ENCODE measurements around the gene MEGF6.

The MEGF6 gene

GRCh38 chr1:3548156-3548893, 63.0 kb downstream of the MEGF6 start:
- no peak overlapping the region for H3K4me3 ChIP-seq (ENCODE audit: low read depth, low read length)
- no peak overlapping the region for H3K9ac ChIP-seq
- H3K4me1 ChIP-seq, result no peaks in the 10 kb centered on the region
- H3K9me3 ChIP-seq (ENCODE audit: control insufficient read depth, low read length), result no peaks in the 10 kb centered on the region
- H3K27me3 ChIP-seq (ENCODE audit: control insufficient read depth, insufficient read depth, low read length), result no peaks in the 10 kb centered on the region
- H3K79me2 ChIP-seq, result no peaks in the 10 kb centered on the region
- H3K4me2 ChIP-seq (ENCODE audit: low read length), result no peak overlapping the region
- no peak for TF ChIP-seq CTCF (IDR thresholded peaks at IDR 0.05)
- H2AFZ ChIP-seq, result no peak overlapping the region
- no peak overlapping the region for H3K27ac ChIP-seq
- H3K36me3 ChIP-seq (ENCODE audit: control insufficient read depth, insufficient read depth, low read length), result no peaks in the 10 kb centered on the region

DNA sequence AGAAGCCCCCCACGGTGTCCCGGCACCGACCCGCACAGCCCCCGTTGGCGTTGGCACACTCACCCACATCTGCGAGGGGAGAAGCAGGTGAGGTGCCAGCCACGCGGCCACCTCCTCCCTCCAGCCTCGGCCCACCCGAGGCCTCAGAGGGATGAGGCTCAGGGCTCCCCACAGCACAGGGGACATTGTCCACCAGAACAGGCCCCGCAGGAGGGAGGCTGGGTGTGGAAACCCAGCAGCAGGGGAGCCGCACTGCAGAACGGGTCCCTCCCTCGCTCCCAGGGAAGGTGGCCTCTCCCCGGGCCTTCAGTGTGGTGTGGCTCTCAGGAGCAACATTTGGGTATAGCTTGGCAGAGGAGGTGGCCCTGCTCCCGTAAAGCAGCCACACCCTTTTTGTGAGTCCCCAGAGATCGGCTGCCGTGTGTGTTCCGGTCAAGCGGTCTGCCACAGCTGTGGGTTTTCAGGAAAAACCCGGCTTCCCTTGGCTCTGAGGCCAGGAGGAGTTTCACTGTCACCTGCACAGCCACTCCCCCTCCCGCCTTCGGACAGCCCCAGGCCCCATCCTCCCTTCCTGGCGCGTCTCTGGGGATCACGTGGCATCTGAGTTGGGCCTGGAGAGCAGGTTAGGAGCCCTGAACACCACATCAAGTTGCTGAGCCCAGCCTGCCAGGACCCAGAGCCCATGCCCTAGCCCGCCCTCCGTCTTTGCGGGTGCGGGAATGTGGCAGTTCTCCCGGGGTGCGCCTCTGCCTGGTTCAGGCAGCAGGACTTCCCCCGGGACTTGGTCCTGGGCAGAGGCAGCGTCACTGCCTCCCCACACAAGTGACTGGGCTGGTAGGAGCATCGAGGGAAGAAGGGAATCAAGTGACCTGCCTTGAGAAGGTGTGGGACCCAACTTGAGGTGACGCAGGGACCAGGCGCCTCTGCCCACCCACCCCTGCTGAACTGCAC, 64.0 kb downstream of the MEGF6 start:
- H2AFZ ChIP-seq, result no peak overlapping the region
- H3K4me2 ChIP-seq (ENCODE audit: low read length), result no peak overlapping the region
- H3K4me3 ChIP-seq (ENCODE audit: low read depth, low read length), result no peak overlapping the region
- no peak overlapping the region for H3K9ac ChIP-seq
- TF ChIP-seq CTCF (IDR thresholded peaks at IDR 0.05), result no peak
- H3K27ac ChIP-seq, result no peak overlapping the region
- no peaks in the 10 kb centered on the region for H3K4me1 ChIP-seq
- H3K27me3 ChIP-seq (ENCODE audit: control insufficient read depth, insufficient read depth, low read length), result no peaks in the 10 kb centered on the region
- no peaks in the 10 kb centered on the region for H3K9me3 ChIP-seq (ENCODE audit: control insufficient read depth, low read length)
- no peaks in the 10 kb centered on the region for H3K36me3 ChIP-seq (ENCODE audit: control insufficient read depth, insufficient read depth, low read length)
- no peaks in the 10 kb centered on the region for H3K79me2 ChIP-seq

DNA sequence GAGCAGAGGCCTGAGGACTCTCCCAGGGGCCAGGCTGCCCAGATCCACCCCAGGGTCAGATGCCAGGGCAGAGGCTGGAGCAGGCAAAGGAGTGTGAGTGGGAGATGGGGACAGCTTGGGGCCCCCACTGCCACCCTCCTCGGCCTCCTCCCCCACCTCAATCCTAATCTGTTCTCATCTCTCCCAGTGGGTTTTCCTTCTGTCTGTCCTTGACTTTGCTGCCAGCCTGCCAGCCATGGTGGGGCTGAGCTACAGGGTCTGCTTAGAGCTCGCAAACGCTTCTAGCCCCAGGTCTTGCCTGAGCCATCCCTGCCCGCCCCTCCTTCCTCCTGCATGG, 65.3 kb downstream of the MEGF6 start:
- Histone ChIP-seq H3K9me3 (ENCODE audit: control insufficient read depth, low read length) (no peaks in the 10 kb centered on the region), H3K27ac (no peak overlapping the region), H3K36me3 (ENCODE audit: control insufficient read depth, insufficient read depth, low read length) (no peaks in the 10 kb centered on the region), H3K4me2 (ENCODE audit: low read length) (no peak overlapping the region), H2AFZ (no peak overlapping the region), H3K9ac (no peak overlapping the region), H3K79me2 (no peaks in the 10 kb centered on the region), H3K27me3 (ENCODE audit: control insufficient read depth, insufficient read depth, low read length) (no peaks in the 10 kb centered on the region), H3K4me1 (no peaks in the 10 kb centered on the region), H3K4me3 (ENCODE audit: low read depth, low read length) (no peak overlapping the region)
- no peak for TF ChIP-seq CTCF (IDR thresholded peaks at IDR 0.05)

GRCh38 chr1:3545363-3546047, 65.8 kb downstream of the MEGF6 start:
- H3K79me2 ChIP-seq, result no peaks in the 10 kb centered on the region
- no peak overlapping the region for H3K4me2 ChIP-seq (ENCODE audit: low read length)
- no peaks in the 10 kb centered on the region for H3K4me1 ChIP-seq
- no peaks in the 10 kb centered on the region for H3K9me3 ChIP-seq (ENCODE audit: control insufficient read depth, low read length)
- TF ChIP-seq CTCF (IDR thresholded peaks at IDR 0.05), result no peak
- H3K36me3 ChIP-seq (ENCODE audit: control insufficient read depth, insufficient read depth, low read length), result no peaks in the 10 kb centered on the region
- no peak overlapping the region for H2AFZ ChIP-seq
- H3K27ac ChIP-seq, result no peak overlapping the region
- H3K27me3 ChIP-seq (ENCODE audit: control insufficient read depth, insufficient read depth, low read length), result no peaks in the 10 kb centered on the region
- no peak overlapping the region for H3K4me3 ChIP-seq (ENCODE audit: low read depth, low read length)
- no peak overlapping the region for H3K9ac ChIP-seq

All from parathyroid adenoma (tissue), 2 donors.